GM23338 (cell line): Measurements from ENCODE around the gene FAM9C. TPM values are rescaled to one million over a fixed set of nuclear protein-coding genes. Genes with fewer than 3 reads are reported as not detected.

Experiments
- ATAC-seq: fragments of 200-7000 bp; cut with Tn5 transposase; 3 replicates; pipeline ENCODE4 v1.9.1; 2020
- DNase-seq: peaks from one replicate; pipeline ENCODE4 v3.0.0-alpha.2; 2015; ENCODE audit warnings: low spot score
- H2AFZ ChIP-seq: fragments of 200-600 bp; sonication (generic); 2 replicates; pipeline ENCODE4 v1.8.0; 2016; ENCODE audit warnings: antibody characterized with exemption, mild to moderate bottlenecking, moderate library complexity
- H3F3A ChIP-seq: fragments of 200-600 bp; sonication (generic); replicated peaks from 2 replicates; pipeline ENCODE4 v1.8.0; 2017; ENCODE audit warnings: antibody characterized with exemption, mixed run types, low read depth
- H3K27ac ChIP-seq: fragments of 200-600 bp; sonication (generic); 2 replicates; pipeline ENCODE4 v1.6.1; 2016; ENCODE audit warnings: low read depth
- H3K27me3 ChIP-seq: fragments of 200-600 bp; sonication (generic); 2 replicates; pipeline ENCODE4 v1.8.0; 2016; ENCODE audit warnings: mild to moderate bottlenecking, mixed run types, moderate library complexity; ENCODE audit not compliant: insufficient read depth
- H3K36me3 ChIP-seq: fragments of 200-600 bp; sonication (generic); 2 replicates; pipeline ENCODE4 v1.8.0; 2016; ENCODE audit warnings: mild to moderate bottlenecking; ENCODE audit not compliant: insufficient read depth
- H3K4me1 ChIP-seq: fragments of 200-600 bp; sonication (generic); 2 replicates; pipeline ENCODE4 v1.8.0; 2016; ENCODE audit warnings: mild to moderate bottlenecking, moderate library complexity; ENCODE audit not compliant: insufficient read depth
- H3K4me2 ChIP-seq: fragments of 200-600 bp; sonication (generic); 2 replicates; pipeline ENCODE4 v1.7.1; 2017; ENCODE audit warnings: mixed run types
- H3K4me3 ChIP-seq: fragments of 200-600 bp; sonication (generic); 2 replicates; pipeline ENCODE4 v1.6.1; 2016; ENCODE audit warnings: mixed run types
- H3K79me2 ChIP-seq: fragments of 200-600 bp; sonication (generic); replicated peaks from 2 replicates; pipeline ENCODE4 v1.8.0; 2017; ENCODE audit warnings: mild to moderate bottlenecking; ENCODE audit not compliant: insufficient read depth
- H3K9me2 ChIP-seq: fragments of 200-600 bp; sonication (generic); 2 replicates; pipeline ENCODE4 v1.8.0; 2017; ENCODE audit not compliant: insufficient read depth
- H4K20me1 ChIP-seq: fragments of 200-600 bp; sonication (generic); replicated peaks from 2 replicates; pipeline ENCODE4 v1.8.0; 2017; ENCODE audit warnings: mild to moderate bottlenecking; ENCODE audit not compliant: insufficient read depth
- H3K27ac Mint-ChIP-seq: 2 replicates; pipeline ENCODE4 v1.8.0; 2020; ENCODE audit warnings: inconsistent platforms, mild to moderate bottlenecking, moderate library complexity, mixed read lengths
- H3K27me3 Mint-ChIP-seq: 3 replicates; pipeline ENCODE4 v1.8.0; 2022; ENCODE audit warnings: low read depth, mild to moderate bottlenecking, moderate library complexity, mixed read lengths, inconsistent platforms; ENCODE audit not compliant: insufficient read depth, poor library complexity
- H3K36me3 Mint-ChIP-seq: 3 replicates; pipeline ENCODE4 v1.8.0; 2021; ENCODE audit warnings: low read depth, mild to moderate bottlenecking, inconsistent platforms, moderate library complexity, mixed read lengths
- H3K4me1 Mint-ChIP-seq: 3 replicates; pipeline ENCODE4 v1.8.0; 2020; ENCODE audit warnings: mild to moderate bottlenecking, inconsistent platforms, mixed read lengths
- H3K4me3 Mint-ChIP-seq: 3 replicates; pipeline ENCODE4 v1.8.0; 2021; ENCODE audit warnings: moderate library complexity, mild to moderate bottlenecking, inconsistent platforms, mixed read lengths
- H3K9me3 Mint-ChIP-seq: 3 replicates; pipeline ENCODE4 v1.8.0; 2020; ENCODE audit warnings: moderate library complexity, mild to moderate bottlenecking, inconsistent platforms, mixed read lengths
- CREB1 ChIP-seq: fragments of 250-450 bp; sonication (Bioruptor Pico); IDR thresholded peaks from 2 replicates; pipeline ENCODE4 v1.5.0; 2020; ENCODE audit warnings: low read depth, mild to moderate bottlenecking, moderate library complexity
- EZH2 ChIP-seq: fragments of 200-600 bp; sonication (generic); IDR thresholded peaks from one replicate; pipeline ENCODE4 v1.8.0; 2017; ENCODE audit warnings: antibody characterized with exemption, mild to moderate bottlenecking, low read depth; ENCODE audit not compliant: unreplicated experiment
- EZH2phosphoT487 ChIP-seq: fragments of 200-600 bp; sonication (generic); IDR thresholded peaks from one replicate; pipeline ENCODE4 v1.8.1; 2018; ENCODE audit warnings: antibody characterized with exemption; ENCODE audit not compliant: unreplicated experiment
- JUNB ChIP-seq: IDR thresholded peaks from one replicate; pipeline ENCODE4 v1.6.1; 2016; ENCODE audit warnings: antibody characterized with exemption; ENCODE audit not compliant: unreplicated experiment
- NANOG ChIP-seq: IDR thresholded peaks from 2 replicates; pipeline ENCODE4 v1.6.1; 2016; ENCODE audit warnings: antibody characterized with exemption, borderline replicate concordance
- POLR2AphosphoS5 ChIP-seq: IDR thresholded peaks from 2 replicates; pipeline ENCODE4 v1.6.1; 2016; ENCODE audit warnings: antibody characterized with exemption, low read depth
- STAT1 ChIP-seq: IDR thresholded peaks from one replicate; pipeline ENCODE4 v1.6.1; 2016; ENCODE audit warnings: antibody characterized with exemption; ENCODE audit not compliant: unreplicated experiment
- ZNF114 ChIP-seq: fragments of 250-450 bp; sonication (Bioruptor Pico); IDR thresholded peaks from 2 replicates; pipeline ENCODE4 v1.5.0; 2020; ENCODE audit warnings: mild to moderate bottlenecking, moderate library complexity
- ZNF331 ChIP-seq: fragments of 250-450 bp; sonication (Bioruptor Pico); IDR thresholded peaks from 2 replicates; pipeline ENCODE4 v1.5.0; 2020; ENCODE audit warnings: low read depth, mild to moderate bottlenecking, moderate library complexity
- polyA plus RNA-seq: library from polyadenylated mRNA; unstranded; fragments of >200 nt; fragmentation: Nextera tagmentation; extraction: Ambion mirVana; gene quantifications from 2 replicates; pipeline ENCODE4 v1.2.1, GENCODE V29; 2016
- total RNA-seq: library from RNA; depleted of rRNA; stranded (reverse); fragments of >200 nt; shearing (Covaris generic); gene quantifications from 2 replicates; pipeline ENCODE4 v1.2.3, GENCODE V29; 2014
- TF ChIP-seq, protein P1 (sequence below): fragments of 250-450 bp; sonication (Bioruptor Pico); IDR thresholded peaks from 2 replicates; pipeline ENCODE4 v1.5.0; 2020; ENCODE audit warnings: mild to moderate bottlenecking, moderate library complexity
- TF ChIP-seq, protein P2 (sequence below): IDR thresholded peaks from one replicate; pipeline ENCODE4 v1.6.1; 2018; ENCODE audit warnings: antibody characterized with exemption; ENCODE audit not compliant: unreplicated experiment
- TF ChIP-seq, protein P3 (sequence below), 2 experiments: fragments of 200-600 bp in 1 of 2; sonication (generic) in 1 of 2; conservative IDR thresholded peaks; 2 replicates each; pipeline versions ENCODE4 v1.5.1 to v1.6.1; 2016 to 2017; ENCODE audit warnings: antibody characterized with exemption in 2 of 2, low read depth in 2 of 2, mild to moderate bottlenecking in 2 of 2, moderate library complexity in 1 of 2
- TF ChIP-seq, protein P4 (sequence below): IDR thresholded peaks from 2 replicates; pipeline ENCODE4 v1.6.1; 2016; ENCODE audit warnings: antibody characterized with exemption

The FAM9C gene
- total and polyA plus RNA-seq, 2 experiments from 2014 or later: 0.08 TPM; not detected in 1

DNA sequence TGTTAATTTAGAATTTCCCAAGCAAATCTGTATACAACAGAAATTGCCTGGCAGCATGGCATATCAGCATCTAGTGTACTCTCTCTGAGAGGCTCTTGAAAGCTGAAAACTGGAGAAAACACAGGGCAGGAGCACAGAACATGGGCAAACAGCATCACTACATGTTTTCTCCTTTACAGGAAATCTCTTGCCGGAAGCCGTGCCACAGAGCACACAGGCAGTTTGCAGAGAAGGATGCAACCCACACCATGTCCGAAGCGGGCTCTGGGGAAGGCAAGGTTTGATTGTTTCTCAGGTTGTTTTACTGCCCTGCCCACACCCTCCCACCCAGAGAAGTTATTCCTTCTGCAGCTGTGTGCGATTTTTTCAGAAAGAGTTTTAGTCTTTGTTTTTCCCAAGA is 41.1 kb upstream of the FAM9C start:
- no peaks in the 10 kb centered on the region for H3F3A ChIP-seq
- DNase-seq (no peak), ATAC-seq (no peak)
- no peak overlapping the region for H3K4me2 ChIP-seq
- no peak overlapping the region for H3K27ac ChIP-seq
- peaks cover 2% of the 10 kb centered on the region for H3K27me3 Mint-ChIP-seq
- no peaks in the 10 kb centered on the region for H3K36me3 ChIP-seq
- no peaks in the 10 kb centered on the region for H3K27me3 ChIP-seq
- H3K4me3 Mint-ChIP-seq: no peak overlapping the region
- H3K4me3 ChIP-seq: no peak overlapping the region
- H3K9me3 Mint-ChIP-seq: no peaks in the 10 kb centered on the region
- peaks cover 12% of the 10 kb centered on the region; the same call in 2 of the 3 replicates for H3K4me1 Mint-ChIP-seq
- no peaks in the 10 kb centered on the region for H3K79me2 ChIP-seq
- no peak overlapping the region for H3K27ac Mint-ChIP-seq
- H3K4me1 ChIP-seq: peaks cover 7% of the 10 kb centered on the region
- H2AFZ ChIP-seq: no peak overlapping the region
- H4K20me1 ChIP-seq: no peaks in the 10 kb centered on the region
- H3K36me3 Mint-ChIP-seq: no peaks in the 10 kb centered on the region
- no peaks in the 10 kb centered on the region for H3K9me2 ChIP-seq
- TF ChIP-seq, protein P1, sequence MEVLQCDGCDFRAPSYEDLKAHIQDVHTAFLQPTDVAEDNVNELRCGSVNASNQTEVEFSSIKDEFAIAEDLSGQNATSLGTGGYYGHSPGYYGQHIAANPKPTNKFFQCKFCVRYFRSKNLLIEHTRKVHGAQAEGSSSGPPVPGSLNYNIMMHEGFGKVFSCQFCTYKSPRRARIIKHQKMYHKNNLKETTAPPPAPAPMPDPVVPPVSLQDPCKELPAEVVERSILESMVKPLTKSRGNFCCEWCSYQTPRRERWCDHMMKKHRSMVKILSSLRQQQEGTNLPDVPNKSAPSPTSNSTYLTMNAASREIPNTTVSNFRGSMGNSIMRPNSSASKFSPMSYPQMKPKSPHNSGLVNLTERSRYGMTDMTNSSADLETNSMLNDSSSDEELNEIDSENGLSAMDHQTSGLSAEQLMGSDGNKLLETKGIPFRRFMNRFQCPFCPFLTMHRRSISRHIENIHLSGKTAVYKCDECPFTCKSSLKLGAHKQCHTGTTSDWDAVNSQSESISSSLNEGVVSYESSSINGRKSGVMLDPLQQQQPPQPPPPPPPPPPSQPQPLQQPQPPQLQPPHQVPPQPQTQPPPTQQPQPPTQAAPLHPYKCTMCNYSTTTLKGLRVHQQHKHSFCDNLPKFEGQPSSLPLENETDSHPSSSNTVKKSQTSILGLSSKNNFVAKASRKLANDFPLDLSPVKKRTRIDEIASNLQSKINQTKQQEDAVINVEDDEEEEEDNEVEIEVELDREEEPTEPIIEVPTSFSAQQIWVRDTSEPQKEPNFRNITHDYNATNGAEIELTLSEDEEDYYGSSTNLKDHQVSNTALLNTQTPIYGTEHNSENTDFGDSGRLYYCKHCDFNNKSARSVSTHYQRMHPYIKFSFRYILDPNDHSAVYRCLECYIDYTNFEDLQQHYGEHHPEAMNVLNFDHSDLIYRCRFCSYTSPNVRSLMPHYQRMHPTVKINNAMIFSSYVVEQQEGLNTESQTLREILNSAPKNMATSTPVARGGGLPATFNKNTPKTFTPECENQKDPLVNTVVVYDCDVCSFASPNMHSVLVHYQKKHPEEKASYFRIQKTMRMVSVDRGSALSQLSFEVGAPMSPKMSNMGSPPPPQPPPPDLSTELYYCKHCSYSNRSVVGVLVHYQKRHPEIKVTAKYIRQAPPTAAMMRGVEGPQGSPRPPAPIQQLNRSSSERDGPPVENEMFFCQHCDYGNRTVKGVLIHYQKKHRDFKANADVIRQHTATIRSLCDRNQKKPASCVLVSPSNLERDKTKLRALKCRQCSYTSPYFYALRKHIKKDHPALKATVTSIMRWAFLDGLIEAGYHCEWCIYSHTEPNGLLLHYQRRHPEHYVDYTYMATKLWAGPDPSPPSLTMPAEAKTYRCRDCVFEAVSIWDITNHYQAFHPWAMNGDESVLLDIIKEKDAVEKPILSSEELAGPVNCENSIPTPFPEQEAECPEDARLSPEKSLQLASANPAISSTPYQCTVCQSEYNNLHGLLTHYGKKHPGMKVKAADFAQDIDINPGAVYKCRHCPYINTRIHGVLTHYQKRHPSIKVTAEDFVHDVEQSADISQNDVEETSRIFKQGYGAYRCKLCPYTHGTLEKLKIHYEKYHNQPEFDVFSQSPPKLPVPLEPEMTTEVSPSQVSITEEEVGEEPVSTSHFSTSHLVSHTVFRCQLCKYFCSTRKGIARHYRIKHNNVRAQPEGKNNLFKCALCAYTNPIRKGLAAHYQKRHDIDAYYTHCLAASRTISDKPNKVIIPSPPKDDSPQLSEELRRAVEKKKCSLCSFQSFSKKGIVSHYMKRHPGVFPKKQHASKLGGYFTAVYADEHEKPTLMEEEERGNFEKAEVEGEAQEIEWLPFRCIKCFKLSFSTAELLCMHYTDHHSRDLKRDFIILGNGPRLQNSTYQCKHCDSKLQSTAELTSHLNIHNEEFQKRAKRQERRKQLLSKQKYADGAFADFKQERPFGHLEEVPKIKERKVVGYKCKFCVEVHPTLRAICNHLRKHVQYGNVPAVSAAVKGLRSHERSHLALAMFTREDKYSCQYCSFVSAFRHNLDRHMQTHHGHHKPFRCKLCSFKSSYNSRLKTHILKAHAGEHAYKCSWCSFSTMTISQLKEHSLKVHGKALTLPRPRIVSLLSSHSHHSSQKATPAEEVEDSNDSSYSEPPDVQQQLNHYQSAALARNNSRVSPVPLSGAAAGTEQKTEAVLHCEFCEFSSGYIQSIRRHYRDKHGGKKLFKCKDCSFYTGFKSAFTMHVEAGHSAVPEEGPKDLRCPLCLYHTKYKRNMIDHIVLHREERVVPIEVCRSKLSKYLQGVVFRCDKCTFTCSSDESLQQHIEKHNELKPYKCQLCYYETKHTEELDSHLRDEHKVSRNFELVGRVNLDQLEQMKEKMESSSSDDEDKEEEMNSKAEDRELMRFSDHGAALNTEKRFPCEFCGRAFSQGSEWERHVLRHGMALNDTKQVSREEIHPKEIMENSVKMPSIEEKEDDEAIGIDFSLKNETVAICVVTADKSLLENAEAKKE (CRISPR knock-in tag): no peak
- TF ChIP-seq ZNF114 (CRISPR knock-in tag): no peak
- no peak for TF ChIP-seq NANOG
- TF ChIP-seq ZNF331: no peak
- TF ChIP-seq, protein P2, sequence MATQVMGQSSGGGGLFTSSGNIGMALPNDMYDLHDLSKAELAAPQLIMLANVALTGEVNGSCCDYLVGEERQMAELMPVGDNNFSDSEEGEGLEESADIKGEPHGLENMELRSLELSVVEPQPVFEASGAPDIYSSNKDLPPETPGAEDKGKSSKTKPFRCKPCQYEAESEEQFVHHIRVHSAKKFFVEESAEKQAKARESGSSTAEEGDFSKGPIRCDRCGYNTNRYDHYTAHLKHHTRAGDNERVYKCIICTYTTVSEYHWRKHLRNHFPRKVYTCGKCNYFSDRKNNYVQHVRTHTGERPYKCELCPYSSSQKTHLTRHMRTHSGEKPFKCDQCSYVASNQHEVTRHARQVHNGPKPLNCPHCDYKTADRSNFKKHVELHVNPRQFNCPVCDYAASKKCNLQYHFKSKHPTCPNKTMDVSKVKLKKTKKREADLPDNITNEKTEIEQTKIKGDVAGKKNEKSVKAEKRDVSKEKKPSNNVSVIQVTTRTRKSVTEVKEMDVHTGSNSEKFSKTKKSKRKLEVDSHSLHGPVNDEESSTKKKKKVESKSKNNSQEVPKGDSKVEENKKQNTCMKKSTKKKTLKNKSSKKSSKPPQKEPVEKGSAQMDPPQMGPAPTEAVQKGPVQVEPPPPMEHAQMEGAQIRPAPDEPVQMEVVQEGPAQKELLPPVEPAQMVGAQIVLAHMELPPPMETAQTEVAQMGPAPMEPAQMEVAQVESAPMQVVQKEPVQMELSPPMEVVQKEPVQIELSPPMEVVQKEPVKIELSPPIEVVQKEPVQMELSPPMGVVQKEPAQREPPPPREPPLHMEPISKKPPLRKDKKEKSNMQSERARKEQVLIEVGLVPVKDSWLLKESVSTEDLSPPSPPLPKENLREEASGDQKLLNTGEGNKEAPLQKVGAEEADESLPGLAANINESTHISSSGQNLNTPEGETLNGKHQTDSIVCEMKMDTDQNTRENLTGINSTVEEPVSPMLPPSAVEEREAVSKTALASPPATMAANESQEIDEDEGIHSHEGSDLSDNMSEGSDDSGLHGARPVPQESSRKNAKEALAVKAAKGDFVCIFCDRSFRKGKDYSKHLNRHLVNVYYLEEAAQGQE: no peak
- TF ChIP-seq POLR2AphosphoS5: no peak
- TF ChIP-seq STAT1: no peak
- no peak for TF ChIP-seq EZH2phosphoT487
- TF ChIP-seq, protein P3, sequence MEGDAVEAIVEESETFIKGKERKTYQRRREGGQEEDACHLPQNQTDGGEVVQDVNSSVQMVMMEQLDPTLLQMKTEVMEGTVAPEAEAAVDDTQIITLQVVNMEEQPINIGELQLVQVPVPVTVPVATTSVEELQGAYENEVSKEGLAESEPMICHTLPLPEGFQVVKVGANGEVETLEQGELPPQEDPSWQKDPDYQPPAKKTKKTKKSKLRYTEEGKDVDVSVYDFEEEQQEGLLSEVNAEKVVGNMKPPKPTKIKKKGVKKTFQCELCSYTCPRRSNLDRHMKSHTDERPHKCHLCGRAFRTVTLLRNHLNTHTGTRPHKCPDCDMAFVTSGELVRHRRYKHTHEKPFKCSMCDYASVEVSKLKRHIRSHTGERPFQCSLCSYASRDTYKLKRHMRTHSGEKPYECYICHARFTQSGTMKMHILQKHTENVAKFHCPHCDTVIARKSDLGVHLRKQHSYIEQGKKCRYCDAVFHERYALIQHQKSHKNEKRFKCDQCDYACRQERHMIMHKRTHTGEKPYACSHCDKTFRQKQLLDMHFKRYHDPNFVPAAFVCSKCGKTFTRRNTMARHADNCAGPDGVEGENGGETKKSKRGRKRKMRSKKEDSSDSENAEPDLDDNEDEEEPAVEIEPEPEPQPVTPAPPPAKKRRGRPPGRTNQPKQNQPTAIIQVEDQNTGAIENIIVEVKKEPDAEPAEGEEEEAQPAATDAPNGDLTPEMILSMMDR (conservative IDR thresholded peaks at IDR 0.05; ENCODE audit: low read depth in 2 of 2): no peak
- TF ChIP-seq, protein P4, sequence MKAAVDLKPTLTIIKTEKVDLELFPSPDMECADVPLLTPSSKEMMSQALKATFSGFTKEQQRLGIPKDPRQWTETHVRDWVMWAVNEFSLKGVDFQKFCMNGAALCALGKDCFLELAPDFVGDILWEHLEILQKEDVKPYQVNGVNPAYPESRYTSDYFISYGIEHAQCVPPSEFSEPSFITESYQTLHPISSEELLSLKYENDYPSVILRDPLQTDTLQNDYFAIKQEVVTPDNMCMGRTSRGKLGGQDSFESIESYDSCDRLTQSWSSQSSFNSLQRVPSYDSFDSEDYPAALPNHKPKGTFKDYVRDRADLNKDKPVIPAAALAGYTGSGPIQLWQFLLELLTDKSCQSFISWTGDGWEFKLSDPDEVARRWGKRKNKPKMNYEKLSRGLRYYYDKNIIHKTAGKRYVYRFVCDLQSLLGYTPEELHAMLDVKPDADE: no peak
- TF ChIP-seq CREB1 (CRISPR knock-in tag): no peak
- no peak for TF ChIP-seq JUNB
- TF ChIP-seq EZH2: no peak
